ENCODE measurements around the gene GSK3A.

Gene GSK3A

DNA sequence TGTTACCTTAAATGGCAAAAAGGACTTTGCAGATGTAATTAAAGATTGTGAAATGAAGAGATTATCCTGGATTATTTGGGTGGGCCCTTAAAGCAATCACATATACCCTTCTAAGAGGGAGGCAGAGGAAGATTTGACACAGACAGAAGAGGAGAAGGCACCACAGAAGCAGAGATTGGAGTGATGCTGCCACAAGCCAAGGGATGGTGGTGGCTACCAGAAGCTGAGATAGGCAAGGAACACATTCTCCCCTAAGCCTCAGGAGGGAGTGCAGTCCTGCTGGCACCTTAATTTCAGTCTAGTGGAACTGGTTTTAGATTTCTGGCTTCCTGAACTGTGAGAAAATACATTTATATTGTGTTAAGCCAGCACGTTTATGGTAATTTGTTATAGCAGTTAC is 49.1 kb downstream of the GSK3A start:
- DNase-seq, result no peak
- in situ Hi-C loops (cut with HindIII; ENCODE audit: low pct_ligation_motif_present, low sequenced_read_pairs), result no loop called here
- Histone ChIP-seq H3K27me3 (replicated peaks) (no peaks in the 10 kb centered on the region), H3K36me3 (replicated peaks) (peaks cover 11% of the 10 kb centered on the region), H3K27ac (no peak overlapping the region), H3K4me3 (ENCODE audit: low read depth, low read length) (no peak overlapping the region)
- no peak for TF ChIP-seq CTCF (IDR thresholded peaks at IDR 0.05; ENCODE audit: low read depth, low read length, missing control alignments)

DNA sequence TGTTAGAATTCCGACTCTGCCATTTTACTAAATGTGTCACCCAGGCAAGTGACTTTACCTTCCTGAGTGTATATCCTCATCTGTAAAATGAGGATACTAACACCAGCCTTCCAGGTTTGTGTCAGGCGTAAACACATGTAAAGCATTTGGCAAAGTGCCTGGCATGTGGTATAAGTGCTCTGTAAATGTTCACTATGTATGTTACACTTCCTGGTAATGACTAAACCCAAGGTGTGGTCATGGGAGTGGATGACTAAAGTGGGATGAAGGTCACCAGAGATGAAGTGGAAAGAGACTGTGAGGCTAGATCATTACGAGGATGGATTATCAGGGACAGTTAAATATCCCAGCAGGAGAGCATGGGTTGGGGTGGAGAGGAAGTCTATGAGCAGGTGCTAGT is 50.5 kb downstream of the GSK3A start:
- no peak for DNase-seq
- Histone ChIP-seq H3K27ac (no peak overlapping the region), H3K36me3 (replicated peaks) (peaks cover under 1% of the 10 kb centered on the region), H3K27me3 (replicated peaks) (no peaks in the 10 kb centered on the region), H3K4me3 (ENCODE audit: low read depth, low read length) (no peak overlapping the region)
- TF ChIP-seq CTCF (IDR thresholded peaks at IDR 0.05; ENCODE audit: low read depth, low read length, missing control alignments), result no peak
- in situ Hi-C loops (cut with HindIII; ENCODE audit: low pct_ligation_motif_present, low sequenced_read_pairs), result no loop called here

- H3K36me3 ChIP-seq (replicated peaks), result no peaks in the 10 kb centered on the region
- no peak for TF ChIP-seq CTCF (IDR thresholded peaks at IDR 0.05; ENCODE audit: low read depth, low read length, missing control alignments)
- H3K27me3 ChIP-seq (replicated peaks), result no peaks in the 10 kb centered on the region
- no peak overlapping the region for H3K27ac ChIP-seq
- in situ Hi-C loops (cut with HindIII; ENCODE audit: low pct_ligation_motif_present, low sequenced_read_pairs), result no loop called here
- DNase-seq, result no peak
- H3K4me3 ChIP-seq (ENCODE audit: low read depth, low read length), result no peak overlapping the region
Observed at GRCh38 chr19:42191330-42191729, 51.1 kb downstream of the GSK3A start.

- Histone ChIP-seq H3K4me3 (ENCODE audit: low read depth, low read length) (no peak overlapping the region), H3K27me3 (replicated peaks) (no peaks in the 10 kb centered on the region), H3K36me3 (replicated peaks) (no peaks in the 10 kb centered on the region), H3K27ac (no peak overlapping the region)
- no peak for TF ChIP-seq CTCF (IDR thresholded peaks at IDR 0.05; ENCODE audit: low read depth, low read length, missing control alignments)
- in situ Hi-C loops (cut with HindIII; ENCODE audit: low pct_ligation_motif_present, low sequenced_read_pairs), result no loop called here
- no peak for DNase-seq
Observed at GRCh38 chr19:42189133-42189532, 53.3 kb downstream of the GSK3A start.

- DNase-seq, result no peak
- H3K4me3 ChIP-seq (ENCODE audit: low read depth, low read length), result no peak overlapping the region
- TF ChIP-seq CTCF (IDR thresholded peaks at IDR 0.05; ENCODE audit: low read depth, low read length, missing control alignments), result no peak
- no peaks in the 10 kb centered on the region for H3K27me3 ChIP-seq (replicated peaks)
- in situ Hi-C loops (cut with HindIII; ENCODE audit: low pct_ligation_motif_present, low sequenced_read_pairs), result no loop called here
- no peaks in the 10 kb centered on the region for H3K36me3 ChIP-seq (replicated peaks)
- H3K27ac ChIP-seq, result no peak overlapping the region
Observed at GRCh38 chr19:42188665-42189064, 53.7 kb downstream of the GSK3A start.

DNA sequence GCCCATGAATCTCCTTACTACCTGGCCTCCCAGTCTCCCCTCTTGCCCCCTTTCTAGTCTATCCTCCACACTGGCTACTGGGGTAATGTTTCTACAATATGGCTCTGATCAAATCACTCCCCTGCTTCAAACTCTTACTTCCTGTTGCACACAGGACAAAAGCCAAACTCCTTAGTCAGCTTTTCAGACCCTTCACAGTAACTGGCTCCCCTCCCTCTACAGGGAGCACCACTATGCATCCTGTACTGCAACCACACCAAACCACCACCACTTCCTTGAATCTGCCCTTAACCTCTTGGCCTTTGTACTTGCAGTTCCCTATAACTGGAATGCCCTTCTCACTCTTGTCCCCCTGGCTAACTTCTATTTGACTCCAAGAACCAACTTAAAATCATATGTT is 57.1 kb downstream of the GSK3A start:
- DNase-seq, result no peak
- Histone ChIP-seq H3K4me3 (ENCODE audit: low read depth, low read length) (no peak overlapping the region), H3K27ac (no peak overlapping the region), H3K27me3 (replicated peaks) (peaks cover 2% of the 10 kb centered on the region), H3K36me3 (replicated peaks) (no peaks in the 10 kb centered on the region)
- TF ChIP-seq CTCF (IDR thresholded peaks at IDR 0.05; ENCODE audit: low read depth, low read length, missing control alignments), result no peak
- in situ Hi-C loops (cut with HindIII; ENCODE audit: low pct_ligation_motif_present, low sequenced_read_pairs), result no loop called here

Measured in brain microvascular endothelial cell (primary cell).